H1 (cell line): Measurements from ENCODE around the gene SLC6A8. TPM values are rescaled to one million over a fixed set of nuclear protein-coding genes. Genes with fewer than 3 reads are reported as not detected.

ENCODE experiments used
- ATF3 ChIP-seq: IDR thresholded peaks from 2 replicates; pipeline ENCODE4 v1.6.1; 2011; ENCODE audit warnings: low read depth, mild to moderate bottlenecking, low read length; ENCODE audit not compliant: insufficient read depth
- BACH1 ChIP-seq: IDR thresholded peaks from 2 replicates; pipeline ENCODE4 v1.6.1; 2012; ENCODE audit warnings: low read length, improper control_type of control experiment
- NANOG ChIP-seq: IDR thresholded peaks from 2 replicates; pipeline ENCODE4 v1.6.1; 2011; ENCODE audit warnings: low read length, low read depth, mild to moderate bottlenecking, inconsistent platforms; ENCODE audit not compliant: insufficient read depth, poor library complexity, severe bottlenecking
- RNF2 ChIP-seq: fragments of 200-900, 300-1000 bp; sonication (generic); IDR thresholded peaks from 2 replicates; pipeline ENCODE4 v1.7.1; 2016; ENCODE audit warnings: borderline replicate concordance, low read depth, mild to moderate bottlenecking, antibody characterized with exemption, low read length; ENCODE audit not compliant: poor library complexity, severe bottlenecking; ENCODE audit errors: missing control alignments
- SP2 ChIP-seq: IDR thresholded peaks from 2 replicates; pipeline ENCODE4 v1.6.1; 2012; ENCODE audit warnings: mild to moderate bottlenecking, low read length, inconsistent platforms
- TAF1 ChIP-seq: IDR thresholded peaks from 2 replicates; pipeline ENCODE4 v1.6.1; 2011; ENCODE audit warnings: mild to moderate bottlenecking, low read depth, low read length
- polyA plus RNA-seq, 7 experiments: library from polyadenylated mRNA; depleted of rRNA in 3 of 7; stranded (reverse) in 5 of 7; unstranded in 2 of 7; fragments of >200 nt in 5 of 7; fragments of 200-250 nt in 2 of 7; gene quantifications; 1 replicate in 5 of 7; 2 replicates in 1 of 7; 4 replicates in 1 of 7; pipeline versions ENCODE4 v1.2.1 to v1.2.3, GENCODE V29; 2011 to 2013; ENCODE audit warnings: missing spikeins in 2 of 7, mixed read lengths in 2 of 7
- total RNA-seq: library from RNA; stranded (reverse); fragmentation: NEBNext Ultra II Directional; extraction: Animal tissue kit (Norgen Biotek cat#: 25700); gene quantifications from 2 replicates; pipeline ENCODE4 v1.2.1, GENCODE V29; 2021
- TF ChIP-seq, protein P1 (sequence below): fragments of 300-600 bp; sonication (generic); IDR thresholded peaks from 2 replicates; pipeline ENCODE4 v1.7.1; 2012; ENCODE audit warnings: low read length, moderate library complexity, mild to moderate bottlenecking, inconsistent platforms; ENCODE audit not compliant: insufficient replicate concordance

Gene SLC6A8
- total and polyA plus RNA-seq, 2 of the 8 experiments (the other 6 are each of a cell fraction or from before 2014, with no cell fraction given) = 87.7 to 94.7 TPM

GRCh38 chrX:153653556-153653955 is 34.2 kb upstream of the SLC6A8 start (continued):
- TF ChIP-seq, protein P1, sequence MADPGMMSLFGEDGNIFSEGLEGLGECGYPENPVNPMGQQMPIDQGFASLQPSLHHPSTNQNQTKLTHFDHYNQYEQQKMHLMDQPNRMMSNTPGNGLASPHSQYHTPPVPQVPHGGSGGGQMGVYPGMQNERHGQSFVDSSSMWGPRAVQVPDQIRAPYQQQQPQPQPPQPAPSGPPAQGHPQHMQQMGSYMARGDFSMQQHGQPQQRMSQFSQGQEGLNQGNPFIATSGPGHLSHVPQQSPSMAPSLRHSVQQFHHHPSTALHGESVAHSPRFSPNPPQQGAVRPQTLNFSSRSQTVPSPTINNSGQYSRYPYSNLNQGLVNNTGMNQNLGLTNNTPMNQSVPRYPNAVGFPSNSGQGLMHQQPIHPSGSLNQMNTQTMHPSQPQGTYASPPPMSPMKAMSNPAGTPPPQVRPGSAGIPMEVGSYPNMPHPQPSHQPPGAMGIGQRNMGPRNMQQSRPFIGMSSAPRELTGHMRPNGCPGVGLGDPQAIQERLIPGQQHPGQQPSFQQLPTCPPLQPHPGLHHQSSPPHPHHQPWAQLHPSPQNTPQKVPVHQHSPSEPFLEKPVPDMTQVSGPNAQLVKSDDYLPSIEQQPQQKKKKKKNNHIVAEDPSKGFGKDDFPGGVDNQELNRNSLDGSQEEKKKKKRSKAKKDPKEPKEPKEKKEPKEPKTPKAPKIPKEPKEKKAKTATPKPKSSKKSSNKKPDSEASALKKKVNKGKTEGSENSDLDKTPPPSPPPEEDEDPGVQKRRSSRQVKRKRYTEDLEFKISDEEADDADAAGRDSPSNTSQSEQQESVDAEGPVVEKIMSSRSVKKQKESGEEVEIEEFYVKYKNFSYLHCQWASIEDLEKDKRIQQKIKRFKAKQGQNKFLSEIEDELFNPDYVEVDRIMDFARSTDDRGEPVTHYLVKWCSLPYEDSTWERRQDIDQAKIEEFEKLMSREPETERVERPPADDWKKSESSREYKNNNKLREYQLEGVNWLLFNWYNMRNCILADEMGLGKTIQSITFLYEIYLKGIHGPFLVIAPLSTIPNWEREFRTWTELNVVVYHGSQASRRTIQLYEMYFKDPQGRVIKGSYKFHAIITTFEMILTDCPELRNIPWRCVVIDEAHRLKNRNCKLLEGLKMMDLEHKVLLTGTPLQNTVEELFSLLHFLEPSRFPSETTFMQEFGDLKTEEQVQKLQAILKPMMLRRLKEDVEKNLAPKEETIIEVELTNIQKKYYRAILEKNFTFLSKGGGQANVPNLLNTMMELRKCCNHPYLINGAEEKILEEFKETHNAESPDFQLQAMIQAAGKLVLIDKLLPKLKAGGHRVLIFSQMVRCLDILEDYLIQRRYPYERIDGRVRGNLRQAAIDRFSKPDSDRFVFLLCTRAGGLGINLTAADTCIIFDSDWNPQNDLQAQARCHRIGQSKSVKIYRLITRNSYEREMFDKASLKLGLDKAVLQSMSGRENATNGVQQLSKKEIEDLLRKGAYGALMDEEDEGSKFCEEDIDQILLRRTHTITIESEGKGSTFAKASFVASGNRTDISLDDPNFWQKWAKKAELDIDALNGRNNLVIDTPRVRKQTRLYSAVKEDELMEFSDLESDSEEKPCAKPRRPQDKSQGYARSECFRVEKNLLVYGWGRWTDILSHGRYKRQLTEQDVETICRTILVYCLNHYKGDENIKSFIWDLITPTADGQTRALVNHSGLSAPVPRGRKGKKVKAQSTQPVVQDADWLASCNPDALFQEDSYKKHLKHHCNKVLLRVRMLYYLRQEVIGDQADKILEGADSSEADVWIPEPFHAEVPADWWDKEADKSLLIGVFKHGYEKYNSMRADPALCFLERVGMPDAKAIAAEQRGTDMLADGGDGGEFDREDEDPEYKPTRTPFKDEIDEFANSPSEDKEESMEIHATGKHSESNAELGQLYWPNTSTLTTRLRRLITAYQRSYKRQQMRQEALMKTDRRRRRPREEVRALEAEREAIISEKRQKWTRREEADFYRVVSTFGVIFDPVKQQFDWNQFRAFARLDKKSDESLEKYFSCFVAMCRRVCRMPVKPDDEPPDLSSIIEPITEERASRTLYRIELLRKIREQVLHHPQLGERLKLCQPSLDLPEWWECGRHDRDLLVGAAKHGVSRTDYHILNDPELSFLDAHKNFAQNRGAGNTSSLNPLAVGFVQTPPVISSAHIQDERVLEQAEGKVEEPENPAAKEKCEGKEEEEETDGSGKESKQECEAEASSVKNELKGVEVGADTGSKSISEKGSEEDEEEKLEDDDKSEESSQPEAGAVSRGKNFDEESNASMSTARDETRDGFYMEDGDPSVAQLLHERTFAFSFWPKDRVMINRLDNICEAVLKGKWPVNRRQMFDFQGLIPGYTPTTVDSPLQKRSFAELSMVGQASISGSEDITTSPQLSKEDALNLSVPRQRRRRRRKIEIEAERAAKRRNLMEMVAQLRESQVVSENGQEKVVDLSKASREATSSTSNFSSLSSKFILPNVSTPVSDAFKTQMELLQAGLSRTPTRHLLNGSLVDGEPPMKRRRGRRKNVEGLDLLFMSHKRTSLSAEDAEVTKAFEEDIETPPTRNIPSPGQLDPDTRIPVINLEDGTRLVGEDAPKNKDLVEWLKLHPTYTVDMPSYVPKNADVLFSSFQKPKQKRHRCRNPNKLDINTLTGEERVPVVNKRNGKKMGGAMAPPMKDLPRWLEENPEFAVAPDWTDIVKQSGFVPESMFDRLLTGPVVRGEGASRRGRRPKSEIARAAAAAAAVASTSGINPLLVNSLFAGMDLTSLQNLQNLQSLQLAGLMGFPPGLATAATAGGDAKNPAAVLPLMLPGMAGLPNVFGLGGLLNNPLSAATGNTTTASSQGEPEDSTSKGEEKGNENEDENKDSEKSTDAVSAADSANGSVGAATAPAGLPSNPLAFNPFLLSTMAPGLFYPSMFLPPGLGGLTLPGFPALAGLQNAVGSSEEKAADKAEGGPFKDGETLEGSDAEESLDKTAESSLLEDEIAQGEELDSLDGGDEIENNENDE = no peak
- TF ChIP-seq TAF1 (no peak), BACH1 (no peak), RNF2 (no peak), ATF3 (no peak), SP2 (no peak), NANOG (no peak)
